GM21390 (cell line): Measurements from ENCODE around the gene TSR3.

ENCODE experiments used
- ATAC-seq: cut with Tn5 transposase; IDR thresholded peaks from one replicate; pipeline ENCODE4 v1.9.1; 2021; ENCODE audit not compliant: unreplicated experiment

Gene TSR3

GRCh38 chr16:1351582-1352362, at the start of gene TSR3, which contains the start of gene GNPTG:
Gene TSR3 (minus strand): TSS chr16:1351878. CDS start chr16:1351804, 74 bp downstream.
Gene GNPTG (plus strand): TSS chr16:1351931. CDS start chr16:1351966, 35 bp downstream.
- ATAC-seq = peak; percentile 63

DNA sequence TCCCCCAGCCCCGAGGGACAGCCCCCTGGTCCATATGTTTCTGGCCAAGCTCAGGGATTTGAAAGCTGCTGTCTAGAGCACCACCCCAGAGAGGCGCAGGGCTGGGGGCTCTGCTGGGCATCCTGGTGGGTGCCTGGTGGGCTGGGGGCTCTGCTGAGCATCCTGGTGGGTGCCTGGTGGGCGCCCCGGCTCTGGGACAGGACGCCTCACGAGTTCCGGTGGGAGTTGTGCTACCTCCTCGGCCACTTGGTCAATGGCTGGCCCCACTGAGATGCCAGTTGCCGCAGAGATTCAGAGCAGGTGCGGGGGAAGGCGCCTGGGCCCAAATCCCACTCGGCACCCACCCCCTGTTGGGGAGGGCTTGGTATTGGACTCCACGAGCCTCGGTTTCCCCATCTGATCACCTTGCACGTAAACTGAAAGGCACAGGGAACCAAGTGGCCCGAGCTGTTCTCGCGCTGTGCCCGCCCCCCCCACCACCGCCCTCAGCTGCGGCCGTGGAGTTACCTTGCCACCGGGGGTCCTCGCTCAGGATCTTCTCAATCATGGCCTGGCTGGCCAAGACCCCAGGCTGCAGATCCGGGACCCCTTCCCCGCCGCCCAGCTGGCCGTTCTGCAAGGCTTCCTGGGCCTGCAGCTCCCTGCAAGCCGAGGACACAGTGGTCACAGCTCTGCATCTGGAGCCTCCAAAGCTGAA, 49.5 kb upstream of the TSR3 start:
- ATAC-seq = no peak

GRCh38 chr16:1398826-1399581, 47.3 kb upstream of the TSR3 start:
- ATAC-seq = no peak

DNA sequence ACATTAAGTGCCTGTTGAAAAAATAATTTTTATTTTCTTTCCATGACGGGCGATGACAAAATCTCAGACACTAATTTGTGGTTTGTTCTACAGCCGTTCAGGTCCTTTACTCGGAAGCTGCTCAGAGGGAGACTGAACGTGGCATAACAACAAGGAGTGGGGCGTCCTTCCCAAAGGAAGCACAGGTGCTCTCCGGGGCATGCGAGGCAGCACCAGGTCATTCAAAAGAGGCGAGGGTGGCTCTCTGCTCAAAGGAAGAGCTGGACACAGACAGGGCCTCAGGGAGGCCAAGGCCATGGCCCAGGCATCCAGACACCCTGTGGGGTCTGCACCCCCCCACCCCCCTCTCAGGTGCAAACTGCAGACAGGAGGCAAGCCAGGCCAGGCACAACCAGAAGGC, 46.7 kb upstream of the TSR3 start:
- ATAC-seq = no peak

GRCh38 chr16:1397779-1398178, 46.1 kb upstream of the TSR3 start:
- ATAC-seq = no peak

GRCh38 chr16:1395444-1396031, 43.9 kb upstream of the TSR3 start:
- no peak for ATAC-seq

DNA sequence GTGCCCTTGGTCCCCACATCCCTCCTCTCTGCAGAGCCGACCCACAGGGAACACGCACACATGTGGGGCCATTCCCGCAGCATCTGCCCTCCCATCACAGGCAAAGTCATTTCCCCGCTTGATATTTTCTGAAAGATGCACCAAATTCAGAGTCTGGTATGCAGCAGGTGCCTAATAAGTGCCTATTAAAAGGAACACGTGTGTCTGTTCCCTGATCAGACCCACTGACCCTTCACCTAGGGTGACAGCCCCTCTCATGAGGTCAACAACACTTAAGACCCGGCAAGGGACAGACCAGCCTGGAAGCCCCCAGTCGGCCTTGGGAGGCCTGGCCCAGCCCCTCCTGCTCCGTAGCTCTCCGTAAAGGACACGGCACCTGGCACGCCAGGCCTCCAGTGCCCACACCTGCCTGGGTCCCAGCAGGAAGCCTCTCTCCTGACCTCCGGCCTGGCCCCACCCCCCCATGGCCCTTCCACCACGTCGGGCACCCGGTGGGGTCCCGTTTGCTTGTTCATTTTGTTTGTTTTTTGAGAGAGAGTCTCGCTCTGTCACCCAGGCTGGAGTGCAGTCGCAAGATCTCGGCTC, 42.8 kb upstream of the TSR3 start:
- no peak for ATAC-seq

- ATAC-seq = no peak
Measured at GRCh38 chr16:1393613-1394176, 42.0 kb upstream of the TSR3 start.

GRCh38 chr16:1392826-1393225, 41.1 kb upstream of the TSR3 start:
- ATAC-seq = no peak

DNA sequence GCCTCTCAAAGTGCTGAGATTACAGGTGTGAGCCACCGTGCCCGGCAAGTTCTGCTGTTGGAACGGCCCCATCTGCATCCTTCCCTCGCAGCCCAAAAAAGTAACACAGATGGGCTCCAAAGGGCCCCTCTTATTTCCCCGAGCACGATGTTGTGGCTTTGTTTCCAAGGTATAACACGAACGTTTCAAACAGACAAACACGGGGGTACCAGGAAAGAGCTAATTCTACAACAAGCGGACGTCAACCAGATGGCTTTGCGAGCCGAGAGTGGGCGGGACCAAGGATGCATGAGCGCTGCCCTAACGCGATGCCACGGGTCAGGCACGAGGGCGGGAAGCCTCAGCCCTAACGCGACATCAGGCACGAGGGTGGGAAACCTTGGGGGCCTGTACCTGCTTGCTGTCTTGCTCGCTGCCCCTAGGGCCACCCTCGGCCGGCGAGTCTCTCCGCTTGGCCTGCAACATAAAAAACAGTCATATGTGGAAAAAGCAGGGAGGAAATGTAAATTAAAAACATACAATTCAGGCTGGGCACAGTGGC, 38.6 kb upstream of the TSR3 start:
- ATAC-seq = no peak

- no peak for ATAC-seq
Measured at GRCh38 chr16:1389762-1390161, 38.1 kb upstream of the TSR3 start.

DNA sequence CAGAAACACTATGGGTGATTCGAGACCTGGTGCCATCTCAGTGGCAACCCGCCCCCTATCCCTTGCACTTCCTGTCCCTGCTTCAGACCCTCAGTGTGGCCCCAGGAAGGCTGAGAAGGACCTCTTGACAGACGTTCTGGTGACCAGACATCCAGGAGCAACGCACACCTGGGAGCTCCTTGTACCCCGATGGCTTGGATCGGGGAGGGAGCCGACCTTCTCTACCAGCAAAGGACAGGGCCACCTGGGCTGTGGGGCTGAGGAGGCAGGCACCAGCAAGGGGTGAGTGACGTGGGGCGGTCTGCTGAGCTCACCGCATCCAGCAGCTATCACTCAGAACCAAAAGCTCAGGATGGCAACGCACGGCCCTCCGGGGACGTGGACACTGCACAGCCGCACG, 35.7 kb upstream of the TSR3 start:
- ATAC-seq = no peak

GRCh38 chr16:1385232-1385631, 33.6 kb upstream of the TSR3 start:
- no peak for ATAC-seq

DNA sequence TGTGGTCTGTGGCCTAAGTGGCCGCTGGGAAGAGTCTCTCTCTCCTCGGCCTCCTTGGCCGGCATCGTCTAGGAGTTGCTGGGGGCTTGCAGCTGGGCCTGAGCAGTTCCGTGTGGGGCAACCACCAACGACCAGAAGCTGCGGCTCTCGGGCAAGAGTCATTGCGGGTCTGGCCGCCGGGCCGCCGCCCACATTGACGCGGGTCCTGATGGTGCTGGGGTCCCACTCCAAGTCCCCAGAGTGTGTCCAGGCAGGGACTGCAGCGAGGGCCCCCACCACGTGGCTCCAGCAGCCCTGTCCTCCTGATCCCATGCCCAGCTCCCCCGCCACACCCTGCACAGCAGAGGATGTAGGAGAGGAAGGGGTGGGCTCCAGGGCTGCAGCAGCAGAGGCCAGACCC, 31.9 kb upstream of the TSR3 start:
- ATAC-seq = no peak

- no peak for ATAC-seq
Measured at GRCh38 chr16:1381612-1382406, 30.1 kb upstream of the TSR3 start.

- no peak for ATAC-seq
Measured at GRCh38 chr16:1380195-1380594, 28.5 kb upstream of the TSR3 start.

DNA sequence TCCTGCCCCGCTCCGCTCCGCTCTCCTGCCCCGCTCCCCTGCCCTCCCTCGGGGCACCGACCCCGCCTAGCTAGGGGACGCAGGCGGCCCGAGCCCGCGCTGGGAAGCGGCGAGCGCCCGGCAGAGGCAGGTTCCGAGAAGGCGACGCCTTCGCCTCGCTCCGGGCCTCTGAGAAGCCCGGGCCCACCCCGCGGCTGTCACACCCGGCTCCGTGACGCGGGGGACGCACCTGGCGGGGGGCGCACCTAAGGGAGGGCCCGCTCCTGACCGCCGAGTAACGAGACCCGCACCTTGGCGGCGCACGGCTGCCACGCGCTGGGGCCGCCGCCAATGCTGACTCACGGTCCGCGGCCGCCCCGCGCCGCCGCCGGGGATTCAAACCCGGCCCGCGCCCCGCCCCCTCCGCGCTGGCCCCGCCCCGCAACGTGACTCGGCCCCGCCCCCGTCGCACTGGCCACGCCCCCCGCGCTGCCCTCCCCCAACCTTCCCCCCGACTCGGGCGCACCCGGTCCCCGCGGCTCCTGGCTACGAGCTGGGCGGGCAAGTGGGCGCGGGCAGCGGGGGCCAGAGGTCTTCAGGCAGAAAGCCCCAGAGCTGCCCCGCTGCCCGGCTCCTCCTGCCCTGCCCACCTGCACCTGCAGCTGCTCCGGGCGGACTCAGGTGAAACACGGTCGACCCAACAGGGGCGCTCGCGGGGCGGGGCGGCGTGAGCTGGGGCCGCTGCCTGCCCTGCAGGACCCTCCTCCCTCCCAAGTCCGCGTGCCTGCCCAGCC, 27.8 kb upstream of the TSR3 start:
- no peak for ATAC-seq

- no peak for ATAC-seq
Measured at GRCh38 chr16:1378804-1379303, 27.2 kb upstream of the TSR3 start.
